ENCODE measurements around the gene CPHXL2. TPM values are rescaled to one million over a fixed set of nuclear protein-coding genes. Genes with fewer than 3 reads are reported as not detected.

Gene CPHXL2
- total RNA-seq, 1 donor: not detected

DNA sequence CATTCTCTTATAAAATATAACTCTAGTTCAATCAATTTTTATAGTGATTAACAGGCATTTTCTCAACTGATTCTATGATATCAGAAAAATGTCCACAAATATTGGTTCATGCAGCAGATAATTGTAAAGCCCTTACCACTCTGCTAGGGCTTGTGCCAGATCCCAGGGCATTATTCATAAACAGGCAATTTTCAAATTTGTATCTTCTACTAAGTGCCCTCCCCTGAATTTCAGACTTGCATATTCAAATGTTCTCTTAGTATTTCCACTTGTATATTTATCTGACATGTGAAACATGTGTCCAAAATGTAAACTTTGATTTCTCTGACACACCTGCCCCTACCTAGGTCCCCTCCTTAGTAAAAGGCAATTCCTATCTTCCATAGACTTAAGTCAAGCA lies 9.3 kb downstream of the CPHXL2 start:
- no peak for DNase-seq (ENCODE audit: low read depth)
- no peak overlapping the region for H3K4me3 ChIP-seq (ENCODE audit: low read depth, low read length)
- TF ChIP-seq, protein P1, sequence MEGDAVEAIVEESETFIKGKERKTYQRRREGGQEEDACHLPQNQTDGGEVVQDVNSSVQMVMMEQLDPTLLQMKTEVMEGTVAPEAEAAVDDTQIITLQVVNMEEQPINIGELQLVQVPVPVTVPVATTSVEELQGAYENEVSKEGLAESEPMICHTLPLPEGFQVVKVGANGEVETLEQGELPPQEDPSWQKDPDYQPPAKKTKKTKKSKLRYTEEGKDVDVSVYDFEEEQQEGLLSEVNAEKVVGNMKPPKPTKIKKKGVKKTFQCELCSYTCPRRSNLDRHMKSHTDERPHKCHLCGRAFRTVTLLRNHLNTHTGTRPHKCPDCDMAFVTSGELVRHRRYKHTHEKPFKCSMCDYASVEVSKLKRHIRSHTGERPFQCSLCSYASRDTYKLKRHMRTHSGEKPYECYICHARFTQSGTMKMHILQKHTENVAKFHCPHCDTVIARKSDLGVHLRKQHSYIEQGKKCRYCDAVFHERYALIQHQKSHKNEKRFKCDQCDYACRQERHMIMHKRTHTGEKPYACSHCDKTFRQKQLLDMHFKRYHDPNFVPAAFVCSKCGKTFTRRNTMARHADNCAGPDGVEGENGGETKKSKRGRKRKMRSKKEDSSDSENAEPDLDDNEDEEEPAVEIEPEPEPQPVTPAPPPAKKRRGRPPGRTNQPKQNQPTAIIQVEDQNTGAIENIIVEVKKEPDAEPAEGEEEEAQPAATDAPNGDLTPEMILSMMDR (IDR thresholded peaks at IDR 0.05; ENCODE audit: insufficient read depth, low read depth, low read length): no peak

DNA sequence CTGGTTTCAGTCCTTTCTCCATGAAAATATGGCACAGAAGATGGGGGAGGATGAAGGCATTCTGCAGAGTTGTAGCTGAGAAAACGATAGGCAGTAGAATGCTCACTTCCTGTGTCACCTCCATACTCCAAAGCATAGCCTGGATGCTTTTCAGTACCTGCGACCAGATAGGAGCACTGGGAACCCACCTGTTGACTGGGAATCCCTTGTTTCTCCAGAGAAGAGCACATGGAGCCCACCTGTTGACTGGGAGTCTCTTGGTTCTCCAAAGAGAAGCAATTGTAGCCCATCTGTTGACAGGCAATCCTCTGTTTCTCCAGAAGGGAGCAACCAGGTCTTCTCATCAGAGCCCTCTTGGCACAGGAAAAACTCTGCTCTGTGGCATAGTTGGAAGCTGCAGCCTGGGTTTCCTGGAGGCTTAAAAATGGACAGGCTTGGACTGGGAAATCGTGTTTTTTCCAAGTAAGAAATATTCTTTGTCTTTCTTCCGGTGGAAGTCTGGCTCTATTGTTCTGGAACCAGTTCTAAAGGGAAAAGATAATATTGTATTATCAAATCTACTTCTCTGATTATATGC lies 16.0 kb downstream of the CPHXL2 start:
- no peak overlapping the region for H3K4me3 ChIP-seq (ENCODE audit: low read depth, low read length)
- TF ChIP-seq, protein P1 (IDR thresholded peaks at IDR 0.05; ENCODE audit: insufficient read depth, low read depth, low read length): no peak
- no peak for DNase-seq (ENCODE audit: low read depth)

DNA sequence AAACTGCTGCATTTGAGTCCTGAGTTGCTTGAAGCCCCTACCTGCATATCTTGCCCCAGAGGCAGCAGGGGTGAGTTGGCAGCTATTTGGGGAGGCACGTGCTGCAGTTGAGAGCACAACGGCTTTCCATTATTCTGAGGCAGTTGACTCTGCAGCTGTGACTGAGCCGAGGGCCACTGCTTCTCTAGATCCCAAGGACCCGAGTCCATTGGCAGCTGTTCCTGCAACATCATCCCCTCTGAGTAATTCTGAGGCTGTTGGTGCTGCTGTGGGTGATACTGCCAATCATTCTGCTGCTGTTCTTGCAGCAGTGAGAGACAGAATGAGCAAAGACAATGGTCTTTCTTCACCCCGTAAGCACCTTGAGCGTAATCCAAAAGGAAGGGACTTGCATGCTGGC lies 16.5 kb downstream of the CPHXL2 start:
- no peak for DNase-seq (ENCODE audit: low read depth)
- TF ChIP-seq, protein P1 (IDR thresholded peaks at IDR 0.05; ENCODE audit: insufficient read depth, low read depth, low read length): no peak
- no peak overlapping the region for H3K4me3 ChIP-seq (ENCODE audit: low read depth, low read length)

DNA sequence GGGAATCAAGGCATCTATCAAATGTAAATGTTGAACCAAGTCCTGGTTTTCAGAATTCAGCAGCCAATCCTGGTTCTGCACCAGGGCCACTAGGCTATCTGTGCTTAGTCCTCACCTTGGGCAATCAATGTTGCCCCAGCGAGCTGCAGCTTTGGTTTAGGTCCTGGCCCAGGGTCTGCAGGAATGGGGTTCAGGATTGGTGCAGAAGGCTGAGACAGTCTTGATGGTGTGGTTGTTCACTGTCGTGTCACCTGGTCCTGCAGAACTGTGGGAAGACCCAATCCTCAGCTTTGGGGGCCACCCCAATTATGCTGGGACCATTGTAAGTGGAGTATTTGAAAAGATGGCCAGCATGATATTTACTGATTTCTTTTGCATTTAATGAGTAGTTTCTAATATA lies 18.6 kb downstream of the CPHXL2 start:
- TF ChIP-seq, protein P1 (IDR thresholded peaks at IDR 0.05; ENCODE audit: insufficient read depth, low read depth, low read length): no peak
- no peak overlapping the region for H3K4me3 ChIP-seq (ENCODE audit: low read depth, low read length)
- DNase-seq (ENCODE audit: low read depth): no peak

DNA sequence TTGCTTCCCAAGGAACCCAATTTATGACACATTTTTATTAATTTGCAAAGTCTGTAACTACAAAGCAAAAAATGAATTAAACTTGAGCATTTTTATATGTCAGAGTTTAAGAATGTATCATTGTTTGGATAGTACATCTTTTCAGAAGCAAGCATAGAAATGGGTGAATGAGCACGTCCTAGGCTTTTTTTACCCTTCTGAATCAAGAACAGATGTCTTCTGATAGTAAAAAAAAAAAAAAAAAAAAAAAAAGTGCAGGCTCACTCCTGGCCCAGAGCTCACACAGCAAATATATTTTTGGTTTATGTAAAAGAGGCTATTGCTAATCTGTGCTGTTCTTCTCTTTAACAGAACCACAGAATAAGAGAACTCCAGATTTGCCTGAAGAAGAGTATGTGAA lies 22.9 kb downstream of the CPHXL2 start:
- no peak overlapping the region for H3K4me3 ChIP-seq (ENCODE audit: low read depth, low read length)
- DNase-seq (ENCODE audit: low read depth): no peak
- TF ChIP-seq, protein P1 (IDR thresholded peaks at IDR 0.05; ENCODE audit: insufficient read depth, low read depth, low read length): no peak

DNA sequence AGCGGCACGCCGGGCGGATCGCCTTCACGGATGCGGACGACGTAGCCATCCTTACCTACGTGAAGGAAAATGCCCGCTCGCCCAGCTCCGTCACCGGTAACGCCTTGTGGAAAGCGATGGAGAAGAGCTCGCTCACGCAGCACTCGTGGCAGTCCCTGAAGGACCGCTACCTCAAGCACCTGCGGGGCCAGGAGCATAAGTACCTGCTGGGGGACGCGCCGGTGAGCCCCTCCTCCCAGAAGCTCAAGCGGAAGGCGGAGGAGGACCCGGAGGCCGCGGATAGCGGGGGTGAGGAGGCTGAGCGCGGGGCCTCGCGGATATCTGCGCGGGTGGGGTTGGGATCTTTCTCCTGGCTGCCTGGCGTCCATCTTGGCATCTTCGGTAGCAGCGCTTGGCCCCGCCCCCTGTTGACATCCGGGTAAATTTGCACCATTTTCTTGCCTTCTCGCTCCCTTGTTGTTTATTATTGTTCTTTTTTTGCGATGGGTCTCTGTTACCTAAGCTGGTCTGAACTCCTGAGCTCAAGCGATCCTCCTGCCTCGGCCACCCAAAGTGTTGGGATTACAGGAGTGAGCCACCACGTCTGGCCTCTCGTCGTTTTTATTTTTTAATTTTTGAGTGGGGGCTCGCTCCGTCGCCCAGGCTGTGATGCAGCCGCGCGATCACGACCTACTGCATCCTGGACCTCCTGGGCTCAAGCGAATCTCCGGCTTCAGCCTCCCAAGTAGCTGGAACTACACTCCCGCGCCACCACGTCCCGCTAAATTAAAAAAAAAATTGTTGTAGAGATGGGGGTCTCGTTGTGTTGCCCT lies 28.3 kb downstream of the CPHXL2 start:
- H3K4me3 ChIP-seq (ENCODE audit: low read depth, low read length): peak overlapping the region; percentile 98
- TF ChIP-seq, protein P1 (IDR thresholded peaks at IDR 0.05; ENCODE audit: insufficient read depth, low read depth, low read length): no peak
- peak; percentile 76 for DNase-seq (ENCODE audit: low read depth)
